GM06990 (cell line): ENCODE results near the gene CIAO2B.

Experiments
- DNase-seq: peaks from one replicate; pipeline ENCODE4 v3.0.0-alpha.2; 2011; ENCODE audit not compliant: insufficient read length; ENCODE audit errors: extremely low read depth
- H3K27me3 ChIP-seq: replicated peaks from 2 replicates; pipeline ENCODE4 v1.6.0; 2011; ENCODE audit warnings: low read length; ENCODE audit not compliant: control insufficient read depth, insufficient read depth
- H3K36me3 ChIP-seq: 2 replicates; pipeline ENCODE4 v1.5.1; 2011; ENCODE audit warnings: low read length; ENCODE audit not compliant: control insufficient read depth, insufficient read depth
- H3K4me3 ChIP-seq: replicated peaks from 2 replicates; pipeline ENCODE4 v1.5.1; 2011; ENCODE audit warnings: low read depth, mild to moderate bottlenecking, control low read depth, low read length
- CTCF ChIP-seq: IDR thresholded peaks from 2 replicates; pipeline ENCODE4 v1.5.1; 2011; ENCODE audit warnings: low read length, control low read depth, mild to moderate bottlenecking, inconsistent platforms; ENCODE audit not compliant: insufficient read depth, poor library complexity, severe bottlenecking

The CIAO2B gene

GRCh38 chr16:66934138-66934838 is at the start of gene CIAO2B:
TSS of gene CIAO2B (minus strand) at chr16:66934402. CDS start at chr16:66934364, 38 bp downstream.
- Histone ChIP-seq H3K27me3 (no peaks in the 10 kb centered on the region), H3K36me3 (peaks cover 16% of the 10 kb centered on the region), H3K4me3 (peak within 1 kb of the TSS; percentile 97)
- TF ChIP-seq CTCF: no peak
- DNase-seq: peak; percentile 92

- Histone ChIP-seq H3K36me3 (no peaks in the 10 kb centered on the region), H3K4me3 (no peak overlapping the region), H3K27me3 (no peaks in the 10 kb centered on the region)
- no peak for TF ChIP-seq CTCF
- no peak for DNase-seq
These were observed 48.8 kb upstream of the CIAO2B start for GRCh38 chr16:66983033-66983432.

- Histone ChIP-seq H3K27me3 (no peaks in the 10 kb centered on the region), H3K4me3 (no peak overlapping the region), H3K36me3 (no peaks in the 10 kb centered on the region)
- no peak for DNase-seq
- TF ChIP-seq CTCF: no peak
These were observed 45.0 kb upstream of the CIAO2B start for GRCh38 chr16:66979011-66979717.

GRCh38 chr16:66977341-66978113 is 43.3 kb upstream of the CIAO2B start:
- peak; percentile 88 for TF ChIP-seq CTCF
- Histone ChIP-seq H3K27me3 (no peaks in the 10 kb centered on the region), H3K36me3 (no peaks in the 10 kb centered on the region), H3K4me3 (no peak overlapping the region)
- peak; percentile 63 for DNase-seq

GRCh38 chr16:66976746-66977145 is 42.5 kb upstream of the CIAO2B start:
- Histone ChIP-seq H3K27me3 (no peaks in the 10 kb centered on the region), H3K36me3 (no peaks in the 10 kb centered on the region), H3K4me3 (no peak overlapping the region)
- no peak for TF ChIP-seq CTCF
- no peak for DNase-seq
